ENCODE data around the gene TMEM9.
A peak's percentile ranks its signal among the peaks of the same experiment; 100 is the strongest.

TMEM9 gene

DNA sequence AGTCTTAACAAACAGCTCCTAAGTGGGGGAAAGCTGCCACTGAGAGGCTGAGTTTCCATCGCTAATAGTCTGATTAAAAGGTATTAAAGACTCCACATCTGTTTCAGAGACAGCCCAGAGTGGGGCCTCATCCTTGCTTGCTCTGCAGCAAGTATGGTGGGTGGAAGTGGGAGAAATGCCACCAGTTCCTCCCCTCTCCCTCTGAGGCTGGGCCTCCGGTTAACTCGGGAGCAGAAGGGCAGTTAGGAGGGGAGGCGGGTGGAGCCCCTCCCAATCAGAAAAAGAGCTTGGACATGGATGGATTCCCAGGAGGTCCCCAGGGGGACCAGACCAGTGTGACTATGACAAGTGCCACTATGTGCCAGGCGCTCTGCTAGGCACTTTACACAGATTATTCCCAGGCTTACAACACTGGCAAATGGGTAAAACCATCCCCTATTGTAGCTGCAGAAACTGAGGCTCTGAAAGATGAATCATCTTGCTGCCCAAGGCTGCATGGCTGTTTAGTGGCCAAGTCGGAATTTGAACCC, 15.9 kb downstream of the TMEM9 start:
- Mint-ChIP-seq H3K27ac (no peak overlapping the region), H3K4me3 (no peak overlapping the region), H3K27me3 (no peaks in the 10 kb centered on the region), H3K4me1 (ENCODE audit: low read depth in 2 of 2) (no peaks in the 10 kb centered on the region), H3K9me3 (no peaks in the 10 kb centered on the region), H3K36me3 (ENCODE audit: insufficient read depth) (peaks cover 6% of the 10 kb centered on the region)
- ATAC-seq (replicated peaks) (no peak), DNase-seq (no peak)

DNA sequence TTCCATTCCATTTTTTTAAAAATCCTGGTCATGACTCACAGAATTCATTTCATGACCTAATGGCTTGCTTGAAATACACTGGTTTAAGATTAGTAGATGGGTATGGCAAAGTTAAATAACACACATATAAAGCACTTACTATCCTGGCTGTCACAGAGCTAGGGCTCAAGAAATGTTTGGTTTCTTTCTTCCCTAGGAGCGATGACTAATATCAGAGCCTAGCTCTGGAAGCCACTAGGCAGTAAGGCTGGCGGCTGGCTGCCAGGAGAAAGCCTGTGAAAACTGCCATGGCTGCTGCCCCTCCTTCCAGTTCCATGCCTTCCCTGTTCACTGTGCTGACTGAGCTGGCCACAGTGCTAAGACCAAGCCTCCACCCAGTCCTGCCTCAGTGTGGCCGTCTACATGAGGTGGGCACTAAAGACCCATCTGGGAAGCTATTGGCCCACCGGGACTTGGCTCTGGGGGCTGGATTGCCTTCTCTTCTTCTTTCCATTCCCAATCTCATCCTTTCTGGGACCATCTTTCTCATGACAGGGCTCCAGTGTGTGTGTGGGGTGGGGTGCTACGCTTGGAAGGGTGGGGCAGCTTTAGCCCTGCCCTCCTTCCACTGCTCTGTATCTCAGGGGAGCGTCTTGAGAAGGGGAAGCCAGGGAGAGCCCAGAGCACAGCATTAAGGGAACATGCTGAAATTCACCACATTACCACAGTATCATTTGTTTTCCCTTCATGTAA, 16.5 kb downstream of the TMEM9 start:
- DNase-seq, result no peak
- no peak for ATAC-seq (replicated peaks)
- H3K4me3 Mint-ChIP-seq, result no peak overlapping the region
- no peak overlapping the region for H3K27ac Mint-ChIP-seq
- no peaks in the 10 kb centered on the region for H3K4me1 Mint-ChIP-seq (ENCODE audit: low read depth in 2 of 2)
- H3K9me3 Mint-ChIP-seq, result no peaks in the 10 kb centered on the region
- H3K27me3 Mint-ChIP-seq, result no peaks in the 10 kb centered on the region
- H3K36me3 Mint-ChIP-seq (ENCODE audit: insufficient read depth), result peaks cover 6% of the 10 kb centered on the region

DNA sequence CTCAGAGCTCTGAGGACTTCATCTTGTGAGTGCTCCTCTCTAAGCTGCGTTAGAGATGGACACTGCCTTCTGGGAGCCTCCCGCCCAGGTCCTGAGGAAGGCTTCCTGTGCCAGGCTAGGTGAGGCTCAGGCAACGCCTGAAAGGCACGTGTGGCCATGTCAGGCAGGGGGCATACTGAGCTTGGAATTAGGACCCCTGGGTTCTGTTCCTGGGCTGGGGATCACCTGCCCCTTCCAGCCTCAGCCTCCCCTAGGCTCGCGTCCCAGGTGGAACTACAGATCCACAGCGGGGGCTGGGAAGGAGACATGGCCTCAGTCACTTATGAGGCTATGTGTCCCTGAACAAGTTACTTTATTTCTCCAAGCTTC, 17.3 kb downstream of the TMEM9 start:
- Mint-ChIP-seq H3K9me3 (no peaks in the 10 kb centered on the region), H3K27me3 (no peaks in the 10 kb centered on the region), H3K4me3 (no peak overlapping the region), H3K36me3 (ENCODE audit: insufficient read depth) (peaks cover 6% of the 10 kb centered on the region), H3K27ac (no peak overlapping the region), H3K4me1 (ENCODE audit: low read depth in 2 of 2) (no peaks in the 10 kb centered on the region)
- DNase-seq (no peak), ATAC-seq (replicated peaks) (no peak)

DNA sequence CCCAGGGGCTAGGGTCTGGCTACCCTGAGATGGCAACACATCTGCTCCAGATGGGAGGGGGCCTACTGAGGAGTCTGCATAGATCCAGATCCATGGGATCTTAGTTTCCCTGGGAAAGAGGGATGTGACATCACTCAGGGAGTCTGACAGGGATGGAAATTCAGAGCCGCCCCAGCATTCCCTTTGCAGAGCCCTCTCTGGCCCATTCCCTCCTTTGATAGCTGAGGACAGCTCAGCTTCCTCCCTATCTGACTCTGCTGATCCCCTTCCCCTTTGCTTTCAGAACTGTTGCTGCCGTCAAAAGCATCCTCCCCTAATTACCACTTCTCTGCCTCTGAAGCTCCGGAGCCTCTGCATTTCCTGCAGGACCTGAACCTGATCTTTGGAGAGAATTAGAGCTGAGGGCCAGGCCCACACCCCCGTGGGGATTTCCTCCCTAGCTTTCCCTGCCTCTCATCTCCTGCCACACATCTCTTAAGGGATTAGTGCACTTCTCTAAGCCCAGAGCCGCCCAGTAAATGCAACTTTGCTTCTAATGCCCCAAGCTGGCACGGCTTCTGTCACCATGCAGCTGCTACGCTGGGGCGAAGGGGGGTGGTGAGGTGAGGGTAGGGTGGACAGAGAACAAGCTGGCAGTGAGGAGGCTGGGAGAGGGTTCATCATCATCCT, 17.8 kb downstream of the TMEM9 start:
- no peaks in the 10 kb centered on the region for H3K9me3 Mint-ChIP-seq
- H3K27ac Mint-ChIP-seq, result peak overlapping the region in 1 of 2 donors; percentile 55
- H3K4me3 Mint-ChIP-seq, result no peak overlapping the region
- DNase-seq (no peak), ATAC-seq (replicated peaks) (no peak)
- peaks cover 6% of the 10 kb centered on the region for H3K36me3 Mint-ChIP-seq (ENCODE audit: insufficient read depth)
- H3K27me3 Mint-ChIP-seq, result no peaks in the 10 kb centered on the region
- H3K4me1 Mint-ChIP-seq (ENCODE audit: low read depth in 2 of 2), result no peaks in the 10 kb centered on the region

DNA sequence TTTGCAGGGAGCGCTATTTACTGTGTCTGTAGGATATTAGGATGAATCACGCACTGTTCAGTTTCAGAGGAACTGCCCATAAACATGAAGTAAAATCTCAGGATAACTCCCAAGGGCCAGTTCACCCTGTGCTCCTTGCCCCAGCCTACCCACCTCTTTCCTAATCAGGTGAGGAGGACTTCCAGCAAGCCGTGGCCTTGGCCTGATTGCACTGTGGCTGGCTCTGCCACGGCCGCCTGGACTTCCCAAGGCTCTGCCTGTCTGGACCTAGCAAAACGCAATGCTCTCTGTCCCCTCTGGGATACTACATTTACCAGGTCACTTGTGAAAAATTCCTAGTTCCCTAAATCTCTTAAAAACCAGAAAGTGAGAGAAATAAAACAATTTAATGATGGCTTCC, 19.9 kb downstream of the TMEM9 start:
- Mint-ChIP-seq H3K27me3 (no peaks in the 10 kb centered on the region), H3K36me3 (ENCODE audit: insufficient read depth) (peaks cover 6% of the 10 kb centered on the region)

DNA sequence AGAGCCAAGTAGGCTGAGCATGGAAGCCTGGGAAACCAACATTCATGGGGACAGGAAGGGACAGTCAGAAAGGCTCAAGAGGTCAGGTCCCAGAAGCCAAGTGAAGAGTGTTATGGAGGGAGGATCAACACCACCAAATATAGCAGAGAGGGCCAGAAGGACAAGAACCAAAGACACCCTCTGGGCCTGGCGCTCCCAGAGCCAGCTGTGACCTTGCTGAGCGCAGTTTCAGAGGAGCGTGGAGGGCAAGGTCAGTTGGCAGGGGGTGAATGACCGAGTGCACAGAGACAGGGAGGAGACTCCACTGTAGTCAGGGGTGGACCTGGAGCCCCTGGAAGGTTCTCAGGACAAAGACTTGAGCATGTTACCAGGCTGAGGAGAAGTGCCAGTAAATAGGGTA, 22.9 kb downstream of the TMEM9 start:
- Mint-ChIP-seq H3K9me3 (no peaks in the 10 kb centered on the region), H3K36me3 (ENCODE audit: insufficient read depth) (peaks cover 3% of the 10 kb centered on the region), H3K27me3 (peaks cover 0 to 10% of the 10 kb centered on the region in 2 donors), H3K4me3 (no peak overlapping the region), H3K27ac (no peak overlapping the region), H3K4me1 (ENCODE audit: low read depth in 2 of 2) (no peaks in the 10 kb centered on the region)
- DNase-seq (no peak), ATAC-seq (replicated peaks) (no peak)

More for the DNA sequence above, 19.9 kb downstream of the TMEM9 start:
- Mint-ChIP-seq H3K27ac (no peak overlapping the region), H3K4me3 (no peak overlapping the region), H3K9me3 (no peaks in the 10 kb centered on the region), H3K4me1 (ENCODE audit: low read depth in 2 of 2) (no peaks in the 10 kb centered on the region)
- DNase-seq (no peak), ATAC-seq (replicated peaks) (no peak)

DNA sequence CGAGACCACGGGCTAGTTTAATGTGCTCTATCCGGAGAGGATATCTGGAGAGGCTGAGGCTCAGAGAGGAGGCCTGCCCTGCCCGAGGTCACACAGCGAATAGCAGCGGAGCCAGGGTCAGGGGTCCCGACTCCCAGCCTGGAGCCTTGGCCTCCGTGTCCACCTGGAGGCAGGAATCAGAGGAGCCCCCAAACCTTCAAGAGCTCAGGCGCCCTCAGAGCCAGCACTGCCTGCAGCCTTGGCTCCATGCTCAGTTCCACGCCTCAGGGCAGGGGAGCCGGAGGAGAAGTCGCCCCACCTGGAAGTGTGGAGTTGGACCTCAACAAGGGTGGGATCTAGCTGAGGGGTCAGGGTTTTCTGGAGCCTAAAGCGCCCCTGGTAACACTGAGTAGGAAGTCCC, 25.3 kb downstream of the TMEM9 start:
- Mint-ChIP-seq H3K4me3 (no peak overlapping the region), H3K36me3 (ENCODE audit: insufficient read depth) (peaks cover 1% of the 10 kb centered on the region), H3K9me3 (no peaks in the 10 kb centered on the region), H3K27ac (no peak overlapping the region), H3K27me3 (peaks cover 16 to 29% of the 10 kb centered on the region in 2 donors), H3K4me1 (ENCODE audit: low read depth in 2 of 2) (no peaks in the 10 kb centered on the region)
- DNase-seq, result no peak
- no peak for ATAC-seq (replicated peaks)

DNA sequence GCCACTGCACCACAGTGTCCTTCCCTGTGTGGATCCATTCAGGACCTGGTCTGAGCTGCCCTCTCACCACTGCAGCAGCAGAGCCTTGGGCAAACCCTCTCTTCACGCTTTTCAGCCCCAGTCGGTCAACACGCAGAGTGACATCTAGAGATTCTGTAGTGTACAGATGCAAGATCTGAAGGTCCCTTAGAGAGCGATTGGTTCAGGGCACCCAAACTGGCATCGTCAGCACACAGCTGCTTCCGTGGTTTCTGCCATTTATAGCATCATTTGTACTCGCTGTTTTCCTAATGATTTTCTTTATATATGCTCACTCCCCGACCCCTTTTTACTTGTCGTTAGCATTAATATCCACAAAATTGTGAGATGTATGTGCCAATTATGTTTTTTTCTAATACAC, 25.8 kb downstream of the TMEM9 start:
- no peak overlapping the region for H3K4me3 Mint-ChIP-seq
- no peak overlapping the region for H3K27ac Mint-ChIP-seq
- ATAC-seq (replicated peaks), result no peak
- peaks cover 21 to 34% of the 10 kb centered on the region in 2 donors for H3K27me3 Mint-ChIP-seq
- DNase-seq, result no peak
- H3K36me3 Mint-ChIP-seq (ENCODE audit: insufficient read depth), result no peaks in the 10 kb centered on the region
- H3K4me1 Mint-ChIP-seq (ENCODE audit: low read depth in 2 of 2), result no peaks in the 10 kb centered on the region
- H3K9me3 Mint-ChIP-seq, result no peaks in the 10 kb centered on the region

DNA sequence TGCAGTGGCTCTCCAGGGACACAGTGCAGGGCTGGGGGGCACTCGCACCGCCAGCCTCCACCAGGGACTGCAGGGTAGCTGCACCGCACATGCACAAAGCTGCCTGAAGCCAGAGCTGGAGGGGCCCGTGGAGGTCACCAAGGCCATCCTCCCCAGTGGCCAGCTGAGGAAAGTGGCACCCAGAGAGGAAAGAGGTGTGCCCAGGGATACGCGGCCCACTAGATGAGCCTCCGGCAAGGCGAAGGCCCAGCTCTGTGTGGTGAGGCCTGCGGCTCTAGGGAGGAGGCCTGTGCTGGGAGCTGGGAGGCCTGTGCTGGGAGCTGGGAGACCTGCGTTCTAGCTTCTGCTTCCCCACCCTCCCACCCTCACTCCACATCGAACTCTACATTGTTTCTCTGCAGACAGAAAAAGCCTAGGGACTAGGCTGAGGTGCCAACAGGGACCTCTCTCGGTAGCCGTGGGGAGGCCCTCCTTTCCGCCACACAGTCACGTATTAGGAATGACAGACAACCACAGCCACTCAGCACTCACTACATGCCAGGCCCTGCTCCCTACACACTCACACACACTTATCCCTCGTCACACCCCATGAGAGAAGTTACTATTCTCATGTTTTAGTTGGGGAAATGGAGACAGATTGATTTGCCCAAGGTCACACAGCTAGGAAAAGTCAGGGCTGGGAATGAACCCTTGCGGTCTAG, 26.4 kb downstream of the TMEM9 start:
- H3K27me3 Mint-ChIP-seq, result peaks cover 26 to 40% of the 10 kb centered on the region in 2 donors
- no peak overlapping the region for H3K27ac Mint-ChIP-seq
- H3K4me1 Mint-ChIP-seq (ENCODE audit: low read depth in 2 of 2), result no peaks in the 10 kb centered on the region
- no peak for DNase-seq
- no peak for ATAC-seq (replicated peaks)
- no peak overlapping the region for H3K4me3 Mint-ChIP-seq
- no peaks in the 10 kb centered on the region for H3K9me3 Mint-ChIP-seq
- H3K36me3 Mint-ChIP-seq (ENCODE audit: insufficient read depth), result no peaks in the 10 kb centered on the region

DNA sequence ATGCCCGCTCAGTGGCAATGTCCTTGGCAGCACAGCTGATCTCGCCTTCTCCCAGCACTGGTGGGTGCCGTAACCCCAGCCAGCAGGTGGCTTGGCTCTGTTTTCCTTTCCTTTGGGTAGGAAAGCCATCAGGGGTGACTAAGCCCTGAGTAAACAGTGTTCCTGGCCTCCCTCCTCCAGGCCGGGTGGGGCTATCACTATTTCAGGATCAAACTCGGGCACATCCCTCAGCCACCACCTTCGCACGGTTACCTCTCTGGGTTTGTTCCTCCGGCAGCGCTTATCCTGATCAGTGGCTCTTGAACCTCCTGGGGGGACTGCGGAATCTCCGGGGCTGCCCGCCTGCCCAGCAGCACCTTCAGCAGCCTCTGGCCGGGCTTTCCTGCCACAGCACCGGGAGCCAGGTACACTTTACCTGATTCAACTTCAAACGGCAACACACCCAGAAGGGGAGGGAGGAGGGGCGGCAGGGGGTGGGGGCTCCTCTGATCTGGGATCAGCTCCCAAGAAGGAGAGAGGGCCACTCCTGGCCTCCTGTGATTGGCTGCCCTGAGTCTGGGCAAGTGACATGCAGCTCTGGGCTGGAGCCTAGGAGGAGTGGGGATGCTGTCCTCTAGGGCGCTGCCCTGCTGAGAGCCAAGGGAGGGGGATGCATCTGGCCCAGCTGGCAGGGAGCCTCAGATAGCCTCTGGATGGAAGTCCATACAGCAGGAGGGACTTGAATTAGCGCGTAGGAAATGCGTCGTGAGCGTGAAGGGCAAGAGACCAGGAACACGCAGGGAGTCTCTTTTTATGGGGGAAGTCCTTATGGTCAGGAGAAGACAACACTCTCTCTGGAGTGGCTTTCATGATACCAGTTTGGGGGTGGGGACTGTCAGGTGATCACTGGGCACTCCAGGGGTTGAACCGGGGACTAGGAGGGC, 27.2 kb downstream of the TMEM9 start, which contains the start of gene ASCL5:
Gene ASCL5, minus strand, starts transcription at position 353 of the 923 bp plus-strand sequence. CDS start 11,812 bp downstream, outside the sequence.
- H3K27ac Mint-ChIP-seq, result no peak within 1 kb of the TSS
- H3K4me3 Mint-ChIP-seq, result no peak within 1 kb of the TSS
- peaks cover 29 to 48% of the 10 kb centered on the region in 2 donors for H3K27me3 Mint-ChIP-seq
- H3K4me1 Mint-ChIP-seq (ENCODE audit: low read depth in 2 of 2), result no peaks in the 10 kb centered on the region
- H3K9me3 Mint-ChIP-seq, result no peaks in the 10 kb centered on the region
- no peaks in the 10 kb centered on the region for H3K36me3 Mint-ChIP-seq (ENCODE audit: insufficient read depth)
- no peak for DNase-seq
- no peak for ATAC-seq (replicated peaks)

DNA sequence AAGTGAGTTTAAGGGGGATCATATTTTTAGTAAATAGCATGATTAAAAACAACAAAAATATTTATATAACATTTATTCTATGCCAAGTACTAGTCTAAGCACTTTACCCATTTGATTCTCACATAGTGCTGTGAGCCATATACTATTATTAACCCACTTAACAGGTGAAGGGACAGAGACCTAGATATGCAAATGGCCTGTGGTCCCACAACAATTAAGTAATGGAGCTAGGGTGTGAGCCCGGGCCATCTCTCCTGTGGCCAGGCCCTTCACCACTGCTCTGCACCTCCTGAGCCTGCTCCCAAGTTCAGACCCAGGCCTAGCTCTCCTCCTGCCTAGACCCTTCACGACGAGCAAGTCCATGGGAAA, 27.8 kb downstream of the TMEM9 start:
- H3K4me3 Mint-ChIP-seq, result no peak overlapping the region
- H3K4me1 Mint-ChIP-seq (ENCODE audit: low read depth in 2 of 2), result no peaks in the 10 kb centered on the region
- no peak overlapping the region for H3K27ac Mint-ChIP-seq
- no peaks in the 10 kb centered on the region for H3K9me3 Mint-ChIP-seq
- ATAC-seq (replicated peaks) (no peak), DNase-seq (no peak)
- H3K27me3 Mint-ChIP-seq, result peaks cover 36 to 55% of the 10 kb centered on the region in 2 donors
- H3K36me3 Mint-ChIP-seq (ENCODE audit: insufficient read depth), result no peaks in the 10 kb centered on the region

DNA sequence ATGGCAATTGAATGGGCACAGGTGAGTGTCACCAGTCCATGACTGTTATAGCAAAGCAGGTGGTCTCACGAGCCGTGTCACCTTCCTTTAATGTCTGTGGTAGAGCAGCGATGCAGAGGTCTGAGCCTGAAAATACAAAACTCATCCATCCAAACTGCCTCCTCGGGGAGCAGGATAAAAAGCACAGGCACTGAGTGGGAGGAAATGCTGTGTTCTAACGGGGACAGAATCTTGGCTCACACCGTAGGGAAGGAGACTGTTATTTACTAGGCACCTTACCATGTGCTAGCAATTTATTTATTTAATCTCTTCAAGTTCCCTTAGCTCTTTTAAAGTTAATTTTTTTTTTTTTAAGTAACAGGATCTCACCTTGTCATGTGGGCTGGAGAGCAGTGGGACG, 28.5 kb downstream of the TMEM9 start:
- Mint-ChIP-seq H3K4me1 (ENCODE audit: low read depth in 2 of 2) (no peaks in the 10 kb centered on the region), H3K4me3 (no peak overlapping the region), H3K27ac (no peak overlapping the region), H3K9me3 (no peaks in the 10 kb centered on the region), H3K36me3 (ENCODE audit: insufficient read depth) (no peaks in the 10 kb centered on the region), H3K27me3 (peaks cover 38 to 55% of the 10 kb centered on the region in 2 donors)
- ATAC-seq (replicated peaks), result no peak
- DNase-seq, result no peak

DNA sequence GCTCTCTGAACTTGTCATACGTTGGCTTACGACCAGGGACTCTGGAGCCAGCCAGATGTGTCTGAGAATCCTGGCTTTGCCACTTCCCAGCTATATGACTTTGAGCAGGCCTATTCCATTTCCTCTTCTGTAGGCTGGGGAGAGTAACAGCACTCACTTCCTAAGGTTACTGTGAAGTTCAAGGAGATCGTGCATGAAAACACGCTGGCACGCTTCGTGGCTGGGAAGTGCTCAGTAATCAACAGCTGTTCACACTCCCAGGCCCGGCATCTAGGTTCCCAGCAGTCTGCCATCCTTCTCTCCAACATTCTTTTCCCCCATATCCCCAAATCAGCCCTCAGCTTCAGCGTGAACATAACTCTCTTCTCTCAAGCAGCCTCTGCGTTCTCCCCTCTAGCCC, 29.3 kb downstream of the TMEM9 start:
- no peak for ATAC-seq (replicated peaks)
- DNase-seq, result no peak

More for the DNA sequence above, 29.3 kb downstream of the TMEM9 start:
- Mint-ChIP-seq H3K36me3 (ENCODE audit: insufficient read depth) (no peaks in the 10 kb centered on the region), H3K4me3 (no peak overlapping the region), H3K4me1 (ENCODE audit: low read depth in 2 of 2) (no peaks in the 10 kb centered on the region), H3K27ac (no peak overlapping the region), H3K9me3 (no peaks in the 10 kb centered on the region), H3K27me3 (peaks cover 38 to 55% of the 10 kb centered on the region in 2 donors)

Data from effector memory CD8-positive, alpha-beta T cell (primary cell).